Measurements from ENCODE around the gene DTNB.

DNA sequence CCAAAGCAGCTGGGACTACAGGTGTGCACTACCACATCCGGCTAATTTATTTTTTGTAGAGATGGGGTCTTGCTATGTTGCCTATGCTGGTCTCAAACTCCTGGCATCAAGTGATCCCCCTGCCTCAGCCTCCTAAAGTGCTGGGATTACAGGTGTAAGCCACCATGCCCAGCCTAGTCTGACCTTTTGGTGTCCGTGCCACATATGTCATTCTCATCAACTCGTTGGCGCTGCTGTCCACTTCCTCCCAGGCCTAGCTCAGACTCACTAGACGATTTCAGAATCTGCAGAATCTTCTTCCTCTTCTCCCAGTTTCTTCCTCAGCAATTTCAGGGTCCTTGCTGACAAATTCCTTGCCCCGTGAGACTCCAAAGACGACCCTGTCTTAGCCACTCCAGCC, 291.9 kb downstream of the DTNB start:
- TF ChIP-seq, protein P1, sequence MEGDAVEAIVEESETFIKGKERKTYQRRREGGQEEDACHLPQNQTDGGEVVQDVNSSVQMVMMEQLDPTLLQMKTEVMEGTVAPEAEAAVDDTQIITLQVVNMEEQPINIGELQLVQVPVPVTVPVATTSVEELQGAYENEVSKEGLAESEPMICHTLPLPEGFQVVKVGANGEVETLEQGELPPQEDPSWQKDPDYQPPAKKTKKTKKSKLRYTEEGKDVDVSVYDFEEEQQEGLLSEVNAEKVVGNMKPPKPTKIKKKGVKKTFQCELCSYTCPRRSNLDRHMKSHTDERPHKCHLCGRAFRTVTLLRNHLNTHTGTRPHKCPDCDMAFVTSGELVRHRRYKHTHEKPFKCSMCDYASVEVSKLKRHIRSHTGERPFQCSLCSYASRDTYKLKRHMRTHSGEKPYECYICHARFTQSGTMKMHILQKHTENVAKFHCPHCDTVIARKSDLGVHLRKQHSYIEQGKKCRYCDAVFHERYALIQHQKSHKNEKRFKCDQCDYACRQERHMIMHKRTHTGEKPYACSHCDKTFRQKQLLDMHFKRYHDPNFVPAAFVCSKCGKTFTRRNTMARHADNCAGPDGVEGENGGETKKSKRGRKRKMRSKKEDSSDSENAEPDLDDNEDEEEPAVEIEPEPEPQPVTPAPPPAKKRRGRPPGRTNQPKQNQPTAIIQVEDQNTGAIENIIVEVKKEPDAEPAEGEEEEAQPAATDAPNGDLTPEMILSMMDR (IDR thresholded peaks at IDR 0.05), result no peak
- no peak for TF ChIP-seq POLR2A (IDR thresholded peaks at IDR 0.05)
- TF ChIP-seq POLR2AphosphoS5 (IDR thresholded peaks at IDR 0.05), result no peak
